HepG2 (cell line): ENCODE data around the gene SALL4. TPM values are rescaled to one million over a fixed set of nuclear protein-coding genes. Genes with fewer than 3 reads are reported as not detected.
A peak's percentile ranks its signal among the peaks of the same experiment; 100 is the strongest.

Experiments used
- ASH2L ChIP-seq: fragments of 300-600, 200-600 bp; sonication (generic); IDR thresholded peaks from 2 replicates; pipeline ENCODE4 v1.7.0; 2017; ENCODE audit warnings: low read depth, mild to moderate bottlenecking, moderate library complexity, mixed read lengths, low read length; ENCODE audit not compliant: insufficient read length
- ATF7 ChIP-seq, 2 experiments: fragments of 450-650 bp in 1 of 2; sonication (generic) in 1 of 2; formaldehyde crosslinking in 1 of 2; IDR thresholded peaks; 2 replicates each; pipeline versions ENCODE4 v1.4.0 to v1.6.1; 2016 to 2020; ENCODE audit warnings: antibody characterized with exemption in 1 of 2, mild to moderate bottlenecking in 1 of 2, missing genetic modification reagents in 1 of 2
- CHD4 ChIP-seq: fragments of 200-600 bp; sonication (generic); IDR thresholded peaks from 2 replicates; pipeline ENCODE4 v1.7.0; 2017; ENCODE audit warnings: mild to moderate bottlenecking, low read length, borderline replicate concordance
- EP300 ChIP-seq, 3 experiments: sonication (generic) in 1 of 3; formaldehyde crosslinking in 1 of 3; IDR thresholded peaks; 2 replicates each; pipeline versions ENCODE4 v1.5.1 to v1.6.1; 2011 to 2020; ENCODE audit warnings: low read depth in 2 of 3, low read length in 2 of 3, borderline replicate concordance in 1 of 3, improper control_type of control experiment in 1 of 3, mild to moderate bottlenecking in 1 of 3, missing genetic modification reagents in 1 of 3, moderate library complexity in 1 of 3
- ONECUT2 ChIP-seq: sonication (generic); formaldehyde crosslinking; IDR thresholded peaks from 2 replicates; pipeline ENCODE4 v1.4.0; 2020; ENCODE audit warnings: missing genetic modification reagents
- SRSF1 ChIP-seq: fragments of 200-400 bp; formaldehyde crosslinking; optimal IDR thresholded peaks from 2 replicates; pipeline ENCODE3; 2017; ENCODE audit warnings: mild to moderate bottlenecking, low read depth, low read length, moderate library complexity
- SRSF4 ChIP-seq: fragments of 200-400 bp; formaldehyde crosslinking; IDR thresholded peaks from one replicate; pipeline ENCODE4 v1.6.1; 2018; ENCODE audit warnings: mild to moderate bottlenecking, low read depth, low read length, moderate library complexity; ENCODE audit not compliant: poor library complexity, severe bottlenecking
- SSRP1 ChIP-seq: IDR thresholded peaks from 2 replicates; pipeline ENCODE4 v1.6.1; 2016; ENCODE audit warnings: control low read depth
- SYNCRIP ChIP-seq: fragments of 200-400 bp; formaldehyde crosslinking; IDR thresholded peaks from 2 replicates; pipeline ENCODE4 v1.6.1; 2018; ENCODE audit warnings: mild to moderate bottlenecking, low read depth, low read length; ENCODE audit not compliant: insufficient read depth
- TERF1 ChIP-seq: sonication (generic); formaldehyde crosslinking; IDR thresholded peaks from 2 replicates; pipeline ENCODE4 v1.8.0; 2022; ENCODE audit warnings: mild to moderate bottlenecking, missing genetic modification reagents, moderate library complexity
- ZMYM2 ChIP-seq: sonication (generic); formaldehyde crosslinking; IDR thresholded peaks from 2 replicates; pipeline ENCODE4 v1.8.0; 2022; ENCODE audit warnings: mild to moderate bottlenecking, missing genetic modification reagents
- ZNF12 ChIP-seq: sonication (generic); formaldehyde crosslinking; IDR thresholded peaks from 2 replicates; pipeline ENCODE4 v1.5.0; 2020; ENCODE audit warnings: missing genetic modification reagents
- ZNF121 ChIP-seq: sonication (generic); formaldehyde crosslinking; IDR thresholded peaks from 2 replicates; pipeline ENCODE4 v1.5.0; 2020; ENCODE audit warnings: mild to moderate bottlenecking, missing genetic modification reagents
- ZNF329 ChIP-seq: sonication (generic); formaldehyde crosslinking; IDR thresholded peaks from 2 replicates; pipeline ENCODE4 v1.9.0; 2021; ENCODE audit warnings: low read depth, mild to moderate bottlenecking, missing genetic modification reagents
- ZNF460 ChIP-seq: sonication (generic); formaldehyde crosslinking; IDR thresholded peaks from 2 replicates; pipeline ENCODE4 v1.5.1; 2020; ENCODE audit warnings: missing genetic modification reagents, mild to moderate bottlenecking, borderline replicate concordance
- polyA plus RNA-seq, 8 experiments: library from polyadenylated mRNA; depleted of rRNA in 3 of 8; stranded (reverse) in 7 of 8; unstranded in 1 of 8; fragments of >200 nt; fragmentation: Illumina TruSeq in 4 of 8; extraction: Trizol in 4 of 8; gene quantifications; 2 replicates each; pipeline versions ENCODE4 v1.2.1 to v1.2.3, GENCODE V29; 2011 to 2016; ENCODE audit warnings: low read depth in 4 of 8, missing spikeins in 1 of 8, mixed read lengths in 1 of 8; ENCODE audit not compliant: insufficient read depth in 1 of 8
- total RNA-seq, 5 experiments: library from RNA; depleted of rRNA; stranded (reverse); fragments of >200 nt; fragmentation: Illumina TruSeq; extraction: Trizol; gene quantifications; 2 replicates each; pipeline ENCODE4 v1.2.3, GENCODE V29; 2016; ENCODE audit warnings: low read depth in 1 of 5
- TF ChIP-seq, protein P1 (sequence below): sonication (generic); formaldehyde crosslinking; IDR thresholded peaks from 2 replicates; pipeline ENCODE4 v1.8.1; 2023; ENCODE audit warnings: missing genetic modification reagents, inconsistent platforms, borderline replicate concordance
- TF ChIP-seq, protein P2 (sequence below): sonication (generic); formaldehyde crosslinking; IDR thresholded peaks from 2 replicates; pipeline ENCODE4 v1.4.0; 2020; ENCODE audit warnings: missing genetic modification reagents, borderline replicate concordance
- TF ChIP-seq, protein P3 (sequence below): IDR thresholded peaks from 2 replicates; pipeline ENCODE4 v1.6.1; 2016; ENCODE audit warnings: missing compliant biosample characterization, missing genetic modification reagents, borderline replicate concordance
- TF ChIP-seq, protein P4 (sequence below): sonication (generic); formaldehyde crosslinking; IDR thresholded peaks from 2 replicates; pipeline ENCODE4 v1.4.0; 2020; ENCODE audit warnings: mild to moderate bottlenecking, missing genetic modification reagents

SALL4 gene
- total and polyA plus RNA-seq, 2 of the 13 experiments (the other 11 are each of a cell fraction or from before 2014, with no cell fraction given) = 0.33 to 1.8 TPM

GRCh38 chr20:51801122-51801822 is 1.0 kb downstream of the SALL4 start (continued):
- no peak for TF ChIP-seq ONECUT2 (CRISPR knock-in tag)
- peak; percentile 55 for TF ChIP-seq SRSF1
- no peak for TF ChIP-seq ZNF460 (CRISPR knock-in tag)
- TF ChIP-seq, protein P1, sequence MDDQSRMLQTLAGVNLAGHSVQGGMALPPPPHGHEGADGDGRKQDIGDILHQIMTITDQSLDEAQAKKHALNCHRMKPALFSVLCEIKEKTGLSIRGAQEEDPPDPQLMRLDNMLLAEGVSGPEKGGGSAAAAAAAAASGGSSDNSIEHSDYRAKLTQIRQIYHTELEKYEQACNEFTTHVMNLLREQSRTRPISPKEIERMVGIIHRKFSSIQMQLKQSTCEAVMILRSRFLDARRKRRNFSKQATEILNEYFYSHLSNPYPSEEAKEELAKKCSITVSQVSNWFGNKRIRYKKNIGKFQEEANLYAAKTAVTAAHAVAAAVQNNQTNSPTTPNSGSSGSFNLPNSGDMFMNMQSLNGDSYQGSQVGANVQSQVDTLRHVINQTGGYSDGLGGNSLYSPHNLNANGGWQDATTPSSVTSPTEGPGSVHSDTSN (CRISPR knock-in tag) = no peak
- no peak for TF ChIP-seq SYNCRIP
- TF ChIP-seq ZMYM2 (CRISPR knock-in tag) = no peak; the same call in 1 of the 2 replicates
- no peak for TF ChIP-seq EP300 (IDR thresholded peaks at IDR 0.05; ENCODE audit: low read depth in 2 of 2, low read length in 2 of 2)
- TF ChIP-seq EP300 (CRISPR knock-in tag; IDR thresholded peaks at IDR 0.05; ENCODE audit: borderline replicate concordance) = no peak
- no peak for TF ChIP-seq CHD4
- TF ChIP-seq, protein P2, sequence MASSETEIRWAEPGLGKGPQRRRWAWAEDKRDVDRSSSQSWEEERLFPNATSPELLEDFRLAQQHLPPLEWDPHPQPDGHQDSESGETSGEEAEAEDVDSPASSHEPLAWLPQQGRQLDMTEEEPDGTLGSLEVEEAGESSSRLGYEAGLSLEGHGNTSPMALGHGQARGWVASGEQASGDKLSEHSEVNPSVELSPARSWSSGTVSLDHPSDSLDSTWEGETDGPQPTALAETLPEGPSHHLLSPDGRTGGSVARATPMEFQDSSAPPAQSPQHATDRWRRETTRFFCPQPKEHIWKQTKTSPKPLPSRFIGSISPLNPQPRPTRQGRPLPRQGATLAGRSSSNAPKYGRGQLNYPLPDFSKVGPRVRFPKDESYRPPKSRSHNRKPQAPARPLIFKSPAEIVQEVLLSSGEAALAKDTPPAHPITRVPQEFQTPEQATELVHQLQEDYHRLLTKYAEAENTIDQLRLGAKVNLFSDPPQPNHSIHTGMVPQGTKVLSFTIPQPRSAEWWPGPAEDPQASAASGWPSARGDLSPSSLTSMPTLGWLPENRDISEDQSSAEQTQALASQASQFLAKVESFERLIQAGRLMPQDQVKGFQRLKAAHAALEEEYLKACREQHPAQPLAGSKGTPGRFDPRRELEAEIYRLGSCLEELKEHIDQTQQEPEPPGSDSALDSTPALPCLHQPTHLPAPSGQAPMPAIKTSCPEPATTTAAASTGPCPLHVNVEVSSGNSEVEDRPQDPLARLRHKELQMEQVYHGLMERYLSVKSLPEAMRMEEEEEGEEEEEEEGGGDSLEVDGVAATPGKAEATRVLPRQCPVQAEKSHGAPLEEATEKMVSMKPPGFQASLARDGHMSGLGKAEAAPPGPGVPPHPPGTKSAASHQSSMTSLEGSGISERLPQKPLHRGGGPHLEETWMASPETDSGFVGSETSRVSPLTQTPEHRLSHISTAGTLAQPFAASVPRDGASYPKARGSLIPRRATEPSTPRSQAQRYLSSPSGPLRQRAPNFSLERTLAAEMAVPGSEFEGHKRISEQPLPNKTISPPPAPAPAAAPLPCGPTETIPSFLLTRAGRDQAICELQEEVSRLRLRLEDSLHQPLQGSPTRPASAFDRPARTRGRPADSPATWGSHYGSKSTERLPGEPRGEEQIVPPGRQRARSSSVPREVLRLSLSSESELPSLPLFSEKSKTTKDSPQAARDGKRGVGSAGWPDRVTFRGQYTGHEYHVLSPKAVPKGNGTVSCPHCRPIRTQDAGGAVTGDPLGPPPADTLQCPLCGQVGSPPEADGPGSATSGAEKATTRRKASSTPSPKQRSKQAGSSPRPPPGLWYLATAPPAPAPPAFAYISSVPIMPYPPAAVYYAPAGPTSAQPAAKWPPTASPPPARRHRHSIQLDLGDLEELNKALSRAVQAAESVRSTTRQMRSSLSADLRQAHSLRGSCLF (CRISPR knock-in tag) = no peak
- TF ChIP-seq ATF7 (IDR thresholded peaks at IDR 0.05) = no peak
- TF ChIP-seq ATF7 (CRISPR knock-in tag; IDR thresholded peaks at IDR 0.05) = peak; percentile 34; the same call in 1 of the 2 replicates
- TF ChIP-seq, protein P3, sequence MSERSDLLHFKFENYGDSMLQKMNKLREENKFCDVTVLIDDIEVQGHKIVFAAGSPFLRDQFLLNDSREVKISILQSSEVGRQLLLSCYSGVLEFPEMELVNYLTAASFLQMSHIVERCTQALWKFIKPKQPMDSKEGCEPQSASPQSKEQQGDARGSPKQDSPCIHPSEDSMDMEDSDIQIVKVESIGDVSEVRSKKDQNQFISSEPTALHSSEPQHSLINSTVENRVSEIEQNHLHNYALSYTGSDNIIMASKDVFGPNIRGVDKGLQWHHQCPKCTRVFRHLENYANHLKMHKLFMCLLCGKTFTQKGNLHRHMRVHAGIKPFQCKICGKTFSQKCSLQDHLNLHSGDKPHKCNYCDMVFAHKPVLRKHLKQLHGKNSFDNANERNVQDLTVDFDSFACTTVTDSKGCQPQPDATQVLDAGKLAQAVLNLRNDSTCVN = no peak
- no peak for TF ChIP-seq ZNF121
- TF ChIP-seq ASH2L = peak; percentile 30
- TF ChIP-seq, protein P4, sequence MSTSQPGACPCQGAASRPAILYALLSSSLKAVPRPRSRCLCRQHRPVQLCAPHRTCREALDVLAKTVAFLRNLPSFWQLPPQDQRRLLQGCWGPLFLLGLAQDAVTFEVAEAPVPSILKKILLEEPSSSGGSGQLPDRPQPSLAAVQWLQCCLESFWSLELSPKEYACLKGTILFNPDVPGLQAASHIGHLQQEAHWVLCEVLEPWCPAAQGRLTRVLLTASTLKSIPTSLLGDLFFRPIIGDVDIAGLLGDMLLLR (CRISPR knock-in tag) = no peak
- no peak for TF ChIP-seq ZNF329
- no peak for TF ChIP-seq SSRP1 (CRISPR knock-in tag)
- TF ChIP-seq SRSF4 = no peak
- TF ChIP-seq ZNF12 (CRISPR knock-in tag) = no peak
- no peak for TF ChIP-seq TERF1 (CRISPR knock-in tag)
